GM12878 (cell line): ENCODE data around the gene YIF1A. TPM values are rescaled to one million over a fixed set of nuclear protein-coding genes. Genes with fewer than 3 reads are reported as not detected.

Experiments used
- ATAC-seq: fragments of 200-7000 bp; cut with Tn5 transposase; 3 replicates; pipeline ENCODE4 v1.9.1; 2020; ENCODE audit warnings: mild to moderate bottlenecking, moderate library complexity
- BruUV-seq: library from RNA; stranded (reverse); fragments of 400-500 nt; replicated peaks from 2 replicates; lab custom pipeline; 2021; lab: Mats Ljungman, UMichigan
- CTCF ChIA-PET: fragments of 300-600 bp; sonication (Branson Sonifier 250); formaldehyde crosslinking; extraction: SDS; loops from one replicate; lab custom pipeline; 2021; ENCODE audit warnings: inconsistent platforms; lab: Yijun Ruan, JAX
- POLR2A ChIA-PET: fragments of 350-600 bp; formaldehyde crosslinking; extraction: SDS; loops from one replicate; lab custom pipeline; 2021; ENCODE audit warnings: inconsistent platforms; lab: Charles Lee
- RAD21 ChIA-PET: fragments of 300-600 bp; sonication (Branson Sonifier 250); formaldehyde crosslinking; loops from one replicate; lab custom pipeline; 2023; ENCODE audit warnings: antibody characterized with exemption; ENCODE audit not compliant: unreplicated experiment; lab: Charles Lee
- SMC1A ChIA-PET: fragments of 300-600 bp; sonication (Branson Sonifier 250); formaldehyde crosslinking; loops from one replicate; lab custom pipeline; 2023; ENCODE audit not compliant: unreplicated experiment, uncharacterized antibody; lab: Charles Lee
- DNase-seq: peaks from one replicate; pipeline ENCODE4 v3.0.0-alpha.2; 2011; ENCODE audit warnings: low read depth, low spot score
- FAIRE-seq: peaks from 3 replicates; lab custom pipeline; 2011; peaks lifted over from hg19 to GRCh38; lab: Jason Lieb, UNC
- H2AFZ ChIP-seq: 2 replicates; pipeline ENCODE4 v1.6.0; 2011; ENCODE audit warnings: low read depth, low read length, control low read depth; ENCODE audit not compliant: control insufficient read depth
- H3K27ac ChIP-seq: 2 replicates; pipeline ENCODE4 v1.5.1; 2011; ENCODE audit warnings: control low read depth; ENCODE audit not compliant: control insufficient read depth, insufficient read depth
- H3K27me3 ChIP-seq, 2 experiments: replicated peaks in 1 of 2; 2 replicates each; pipeline versions ENCODE4 v1.6.0 to v1.6.1; 2011; ENCODE audit warnings: low read length in 1 of 2; ENCODE audit not compliant: control insufficient read depth in 2 of 2, insufficient read depth in 2 of 2
- H3K36me3 ChIP-seq, 2 experiments: 2 replicates each; pipeline ENCODE4 v1.5.1; 2011; ENCODE audit warnings: low read length in 1 of 2; ENCODE audit not compliant: control insufficient read depth in 2 of 2, insufficient read depth in 2 of 2
- H3K4me1 ChIP-seq: 2 replicates; pipeline ENCODE4 v1.6.1; 2011; ENCODE audit warnings: mild to moderate bottlenecking, low read length, moderate library complexity, mixed read lengths; ENCODE audit not compliant: control insufficient read depth, insufficient read depth
- H3K4me2 ChIP-seq: 2 replicates; pipeline ENCODE4 v1.6.0; 2011; ENCODE audit warnings: control low read depth; ENCODE audit not compliant: control insufficient read depth, insufficient read depth
- H3K4me3 ChIP-seq: fragments of 200-600 bp; sonication (generic); 2 replicates; pipeline ENCODE4 v1.5.1; 2016
- H3K79me2 ChIP-seq: 2 replicates; pipeline ENCODE4 v1.6.0; 2011; ENCODE audit warnings: low read length; ENCODE audit not compliant: control insufficient read depth, insufficient read depth
- H3K9ac ChIP-seq: 2 replicates; pipeline ENCODE4 v1.8.0; 2011; ENCODE audit warnings: low read length, control low read depth, mixed read lengths; ENCODE audit not compliant: control insufficient read depth, insufficient read depth
- H3K9me3 ChIP-seq: replicated peaks from 3 replicates; pipeline ENCODE4 v1.5.1; 2011; ENCODE audit warnings: mild to moderate bottlenecking, low read length; ENCODE audit not compliant: control insufficient read depth, insufficient read depth
- H4K20me1 ChIP-seq: 2 replicates; pipeline ENCODE4 v1.6.0; 2011; ENCODE audit not compliant: control insufficient read depth, insufficient read depth
- ATF3 ChIP-seq: IDR thresholded peaks from 2 replicates; pipeline ENCODE4 v1.6.1; 2011; ENCODE audit warnings: low read depth, mild to moderate bottlenecking, low read length, moderate library complexity, borderline replicate concordance; ENCODE audit errors: extremely low read depth
- BHLHE40 ChIP-seq, 2 experiments: fragments of 450-650 bp in 1 of 2; IDR thresholded peaks; 2 replicates each; pipeline ENCODE4 v1.6.1; 2011 to 2017; ENCODE audit warnings: low read depth in 2 of 2, borderline replicate concordance in 1 of 2, improper control_type of control experiment in 1 of 2, low read length in 1 of 2, mild to moderate bottlenecking in 1 of 2
- DPF2 ChIP-seq: fragments of 450-650 bp; IDR thresholded peaks from 2 replicates; pipeline ENCODE4 v1.6.1; 2017; ENCODE audit warnings: mild to moderate bottlenecking
- FOXM1 ChIP-seq: IDR thresholded peaks from 2 replicates; pipeline ENCODE4 v1.6.1; 2012; ENCODE audit warnings: low read depth, mild to moderate bottlenecking, inconsistent platforms, low read length, moderate library complexity
- HDAC2 ChIP-seq: fragments of 200-600 bp; sonication (generic); IDR thresholded peaks from 2 replicates; pipeline ENCODE4 v1.6.1; 2017
- HSF1 ChIP-seq: fragments of 150-350 bp; IDR thresholded peaks from 2 replicates; pipeline ENCODE4 v1.6.1; 2014; ENCODE audit warnings: mild to moderate bottlenecking, low read depth, low read length
- MEF2B ChIP-seq: fragments of 450-650 bp; IDR thresholded peaks from 2 replicates; pipeline ENCODE4 v1.6.1; 2018; ENCODE audit warnings: mild to moderate bottlenecking, moderate library complexity; ENCODE audit not compliant: partially characterized antibody, poor library complexity, severe bottlenecking
- NBN ChIP-seq: fragments of 450-650 bp; IDR thresholded peaks from 2 replicates; pipeline ENCODE4 v1.6.1; 2016
- NKRF ChIP-seq: fragments of 450-650 bp; conservative IDR thresholded peaks from 2 replicates; pipeline ENCODE4 v1.6.1; 2017; ENCODE audit warnings: mild to moderate bottlenecking, moderate library complexity
- NRF1 ChIP-seq: conservative IDR thresholded peaks from 2 replicates; pipeline ENCODE4 v1.6.1; 2011; ENCODE audit warnings: mild to moderate bottlenecking, low read depth, low read length, improper control_type of control experiment
- POLR2A ChIP-seq: IDR thresholded peaks from 2 replicates; pipeline ENCODE4 v1.6.1; 2011; ENCODE audit warnings: low read depth, mild to moderate bottlenecking, low read length
- SKIL ChIP-seq: fragments of 450-650 bp; IDR thresholded peaks from 2 replicates; pipeline ENCODE4 v1.6.1; 2017; ENCODE audit warnings: mild to moderate bottlenecking, low read depth, inconsistent platforms; ENCODE audit not compliant: poor library complexity, severe bottlenecking
- TBL1XR1 ChIP-seq: IDR thresholded peaks from 2 replicates; pipeline ENCODE4 v1.6.1; 2012; ENCODE audit warnings: low read depth, low read length, improper control_type of control experiment
- ZNF207 ChIP-seq: fragments of 450-650 bp; IDR thresholded peaks from 2 replicates; pipeline ENCODE4 v1.6.1; 2014; ENCODE audit warnings: antibody characterized with exemption, mild to moderate bottlenecking, borderline replicate concordance
- WGBS: methylation state at CpG from one replicate; pipeline ENCODE4 v1.1.6; 2016; ENCODE audit warnings: low lambda C conversion rate; ENCODE audit not compliant: insufficient replicate concordance, insufficient coverage; ENCODE audit errors: missing lambda C conversion rate; 5-methylcytosine and 5-hydroxymethylcytosine counted together
- in situ Hi-C: fragments of 300-500 bp; cut with MboI; formaldehyde crosslinking; loops from 9 replicates; pipeline ENCODE4 v1.14.3; 2018; ENCODE audit warnings: mixed read lengths
- intact Hi-C: fragments of 100-400 bp; cut with micrococcal nuclease; formaldehyde crosslinking; loops from one replicate; pipeline ENCODE4 v1.14.2; 2022; ENCODE audit not compliant: unreplicated experiment
- polyA plus RNA-seq, 11 experiments: library from polyadenylated mRNA; depleted of rRNA in 4 of 11; unstranded in 6 of 11; stranded (reverse) in 5 of 11; fragments of >200 nt; fragmentation: Nextera tagmentation in 4 of 11; fragmentation: Illumina TruSeq in 1 of 11; extraction: Ambion mirVana in 4 of 11; extraction: Trizol in 1 of 11; gene quantifications; 1 replicate in 1 of 11; 2 replicates in 10 of 11; pipeline versions ENCODE4 v1.2.1 to v1.2.3, GENCODE V29; 2011 to 2016; ENCODE audit warnings: inconsistent platforms in 2 of 11, missing spikeins in 2 of 11, low read depth in 1 of 11
- total RNA-seq, 4 experiments: library from RNA; depleted of rRNA in 3 of 4; stranded (reverse); fragments of >200 nt in 3 of 4; fragmentation: Illumina TruSeq in 1 of 4; extraction: Trizol in 1 of 4; gene quantifications; 2 replicates each; pipeline versions ENCODE4 v1.2.1 to v1.2.3, GENCODE V29; 2013 to 2021

YIF1A gene
- total and polyA plus RNA-seq, 10 of the 15 experiments (the other 5 are each of a cell fraction or from before 2014, with no cell fraction given) = 6.6 to 128 (median 71.7) TPM

GRCh38 chr11:66266378-66267038 is 22.4 kb downstream of the YIF1A start (continued):
- no peak for TF ChIP-seq FOXM1

- Histone ChIP-seq H3K27ac (no peak overlapping the region), H3K9me3 (no peaks in the 10 kb centered on the region), H2AFZ (no peak overlapping the region), H3K36me3 (peaks cover 11 to 33% of the 10 kb centered on the region in 2 experiments), H3K4me2 (no peak overlapping the region), H3K79me2 (peaks cover 22% of the 10 kb centered on the region), H4K20me1 (no peaks in the 10 kb centered on the region), H3K4me1 (peaks cover 11% of the 10 kb centered on the region), H3K9ac (no peak overlapping the region), H3K27me3 (no peaks in the 10 kb centered on the region), H3K4me3 (no peak overlapping the region)
- SMC1A ChIA-PET = interaction anchor here (0.5 kb wide), 1 partner anchor 170 kb away, joined by 3 read pairs; no protein-coding TSS in a partner anchor
- RAD21 ChIA-PET = no interaction called here
- CTCF ChIA-PET = interaction anchor here (0.6 to 0.7 kb wide), 3 partner anchors 18 to 131 kb away, joined by 3 to 7 read pairs (median 3); partner anchors contain the start of gene YIF1A
- BruUV-seq = no TSS peak
- POLR2A ChIA-PET = no interaction called here
- no peak for FAIRE-seq
- intact Hi-C loops (no loop called here), in situ Hi-C loops (no loop called here)
- 95% methylated on average over 25 of the region's 26 CpGs for WGBS
- no peak for DNase-seq
- ATAC-seq = no peak
- no peak for TF ChIP-seq NRF1
- no peak for TF ChIP-seq POLR2A
- no peak for TF ChIP-seq HSF1
- no peak for TF ChIP-seq NKRF
- no peak for TF ChIP-seq BHLHE40 (IDR thresholded peaks at IDR 0.05; ENCODE audit: borderline replicate concordance in 1 of 2, low read depth in 2 of 2, low read length in 1 of 2)
- no peak for TF ChIP-seq ZNF207
- TF ChIP-seq NBN = no peak
- TF ChIP-seq ATF3 = no peak
- TF ChIP-seq SKIL = no peak
- no peak for TF ChIP-seq HDAC2
- TF ChIP-seq MEF2B = no peak
- TF ChIP-seq TBL1XR1 = no peak
- TF ChIP-seq DPF2 = no peak
These were observed 23.2 kb downstream of the YIF1A start for GRCh38 chr11:66265531-66266377.
